ENCODE results near the gene ZC3H11A.

- TF ChIP-seq, protein P1, sequence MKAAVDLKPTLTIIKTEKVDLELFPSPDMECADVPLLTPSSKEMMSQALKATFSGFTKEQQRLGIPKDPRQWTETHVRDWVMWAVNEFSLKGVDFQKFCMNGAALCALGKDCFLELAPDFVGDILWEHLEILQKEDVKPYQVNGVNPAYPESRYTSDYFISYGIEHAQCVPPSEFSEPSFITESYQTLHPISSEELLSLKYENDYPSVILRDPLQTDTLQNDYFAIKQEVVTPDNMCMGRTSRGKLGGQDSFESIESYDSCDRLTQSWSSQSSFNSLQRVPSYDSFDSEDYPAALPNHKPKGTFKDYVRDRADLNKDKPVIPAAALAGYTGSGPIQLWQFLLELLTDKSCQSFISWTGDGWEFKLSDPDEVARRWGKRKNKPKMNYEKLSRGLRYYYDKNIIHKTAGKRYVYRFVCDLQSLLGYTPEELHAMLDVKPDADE (IDR thresholded peaks at IDR 0.05), result no peak
- TF ChIP-seq, protein P2, sequence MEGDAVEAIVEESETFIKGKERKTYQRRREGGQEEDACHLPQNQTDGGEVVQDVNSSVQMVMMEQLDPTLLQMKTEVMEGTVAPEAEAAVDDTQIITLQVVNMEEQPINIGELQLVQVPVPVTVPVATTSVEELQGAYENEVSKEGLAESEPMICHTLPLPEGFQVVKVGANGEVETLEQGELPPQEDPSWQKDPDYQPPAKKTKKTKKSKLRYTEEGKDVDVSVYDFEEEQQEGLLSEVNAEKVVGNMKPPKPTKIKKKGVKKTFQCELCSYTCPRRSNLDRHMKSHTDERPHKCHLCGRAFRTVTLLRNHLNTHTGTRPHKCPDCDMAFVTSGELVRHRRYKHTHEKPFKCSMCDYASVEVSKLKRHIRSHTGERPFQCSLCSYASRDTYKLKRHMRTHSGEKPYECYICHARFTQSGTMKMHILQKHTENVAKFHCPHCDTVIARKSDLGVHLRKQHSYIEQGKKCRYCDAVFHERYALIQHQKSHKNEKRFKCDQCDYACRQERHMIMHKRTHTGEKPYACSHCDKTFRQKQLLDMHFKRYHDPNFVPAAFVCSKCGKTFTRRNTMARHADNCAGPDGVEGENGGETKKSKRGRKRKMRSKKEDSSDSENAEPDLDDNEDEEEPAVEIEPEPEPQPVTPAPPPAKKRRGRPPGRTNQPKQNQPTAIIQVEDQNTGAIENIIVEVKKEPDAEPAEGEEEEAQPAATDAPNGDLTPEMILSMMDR (conservative IDR thresholded peaks at IDR 0.05; ENCODE audit: low read depth in 2 of 2), result no peak
- TF ChIP-seq EZH2 (IDR thresholded peaks at IDR 0.05; ENCODE audit: low read depth, unreplicated experiment) (no peak), STAT1 (IDR thresholded peaks at IDR 0.05; ENCODE audit: unreplicated experiment) (no peak), EZH2phosphoT487 (IDR thresholded peaks at IDR 0.05; ENCODE audit: unreplicated experiment) (no peak)
Observed at GRCh38 chr1:203777596-203777995, 17.8 kb upstream of the ZC3H11A start.
